HG03064 (cell line): ENCODE results near the gene YPEL1.

Experiments
- ATAC-seq: cut with Tn5 transposase; IDR thresholded peaks from one replicate; pipeline ENCODE4 v1.9.1; 2021; ENCODE audit warnings: low read depth; ENCODE audit not compliant: unreplicated experiment

The YPEL1 gene, protein sequence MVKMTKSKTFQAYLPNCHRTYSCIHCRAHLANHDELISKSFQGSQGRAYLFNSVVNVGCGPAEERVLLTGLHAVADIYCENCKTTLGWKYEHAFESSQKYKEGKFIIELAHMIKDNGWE

DNA sequence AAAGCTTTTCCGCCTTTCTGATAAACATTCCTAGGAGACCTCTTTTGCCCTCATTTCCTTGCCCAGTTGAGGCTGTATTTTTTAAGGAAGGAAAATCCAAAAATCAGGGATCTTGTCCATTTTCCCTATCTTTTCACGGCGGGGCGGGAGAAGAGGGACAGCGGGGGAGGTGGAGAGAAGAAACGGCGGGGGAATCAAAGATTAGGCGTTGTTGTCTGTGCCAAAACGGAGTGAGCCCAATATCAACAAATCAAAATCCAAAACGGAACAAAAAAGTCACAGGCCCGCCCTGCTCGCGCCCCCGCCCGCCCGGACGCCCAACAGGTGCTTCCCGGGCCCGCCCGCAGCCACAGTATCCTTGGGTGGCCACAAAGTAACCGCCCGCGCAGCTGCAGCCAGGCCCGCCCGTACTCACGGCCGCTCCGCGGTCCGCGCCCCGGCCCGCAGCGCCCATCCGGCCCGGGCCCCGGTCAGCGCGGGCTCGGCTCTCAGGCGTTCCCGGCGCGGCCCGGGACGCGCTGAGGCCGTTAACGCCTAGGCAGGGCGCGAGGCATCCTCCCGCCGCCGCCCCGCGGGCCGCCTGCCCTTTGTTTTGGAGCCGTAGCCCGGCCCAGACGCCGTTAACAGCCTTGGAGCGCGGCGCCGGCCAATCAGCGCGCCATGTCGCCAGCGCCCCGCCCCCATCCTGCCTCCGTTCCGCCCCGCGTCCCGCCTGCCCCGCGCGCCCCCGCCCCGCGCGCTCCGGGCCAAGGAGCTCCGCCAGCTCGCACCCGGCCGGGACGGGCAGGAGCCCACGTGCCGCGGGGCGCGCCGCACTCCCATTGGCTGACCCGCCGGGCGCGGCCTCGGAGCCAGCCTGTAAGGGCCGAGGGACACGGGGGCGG is at the start of gene YPEL1:
YPEL1 (minus strand) TSS at position 595 of the 884 bp plus-strand sequence. CDS start 25,050 bp downstream, outside the sequence.
- peak; percentile 83 for ATAC-seq

DNA sequence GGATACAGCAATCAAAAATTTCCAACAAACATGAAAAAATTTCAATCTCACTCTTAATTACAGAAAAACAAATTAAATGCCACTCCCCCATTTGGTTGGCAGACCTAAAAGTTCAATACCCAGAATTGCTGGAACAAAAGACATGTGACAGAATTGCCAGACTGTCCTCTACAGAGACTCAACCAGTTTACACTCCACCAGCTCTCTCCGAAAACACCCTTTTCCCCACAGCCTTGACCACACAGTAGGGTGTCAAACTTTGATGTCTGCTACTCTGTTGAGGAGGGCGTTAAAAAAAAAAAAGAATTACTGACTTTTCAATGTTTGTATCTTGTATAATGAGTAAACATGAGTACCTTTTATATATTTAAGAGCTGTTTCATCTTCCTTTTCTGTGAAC is 44.7 kb upstream of the YPEL1 start:
- ATAC-seq: no peak

DNA sequence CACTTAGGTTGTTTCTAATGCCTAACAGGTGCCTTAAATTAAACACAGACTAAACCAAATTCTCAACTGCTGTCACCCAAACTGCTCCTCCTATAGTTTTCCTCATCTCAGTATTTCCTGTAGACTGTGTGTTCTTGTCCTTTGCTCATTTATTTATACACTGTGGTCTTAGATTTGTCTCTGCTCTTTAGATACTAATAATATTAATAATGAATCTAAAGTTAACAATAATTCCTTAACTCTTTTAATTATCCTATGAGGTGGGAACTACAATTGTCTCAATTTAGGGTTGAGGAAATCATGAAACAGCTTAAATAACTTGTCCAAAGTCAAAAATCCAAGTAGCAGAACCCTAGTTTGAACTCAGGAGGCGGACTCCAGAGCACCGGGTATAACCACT is 43.9 kb upstream of the YPEL1 start:
- no peak for ATAC-seq

DNA sequence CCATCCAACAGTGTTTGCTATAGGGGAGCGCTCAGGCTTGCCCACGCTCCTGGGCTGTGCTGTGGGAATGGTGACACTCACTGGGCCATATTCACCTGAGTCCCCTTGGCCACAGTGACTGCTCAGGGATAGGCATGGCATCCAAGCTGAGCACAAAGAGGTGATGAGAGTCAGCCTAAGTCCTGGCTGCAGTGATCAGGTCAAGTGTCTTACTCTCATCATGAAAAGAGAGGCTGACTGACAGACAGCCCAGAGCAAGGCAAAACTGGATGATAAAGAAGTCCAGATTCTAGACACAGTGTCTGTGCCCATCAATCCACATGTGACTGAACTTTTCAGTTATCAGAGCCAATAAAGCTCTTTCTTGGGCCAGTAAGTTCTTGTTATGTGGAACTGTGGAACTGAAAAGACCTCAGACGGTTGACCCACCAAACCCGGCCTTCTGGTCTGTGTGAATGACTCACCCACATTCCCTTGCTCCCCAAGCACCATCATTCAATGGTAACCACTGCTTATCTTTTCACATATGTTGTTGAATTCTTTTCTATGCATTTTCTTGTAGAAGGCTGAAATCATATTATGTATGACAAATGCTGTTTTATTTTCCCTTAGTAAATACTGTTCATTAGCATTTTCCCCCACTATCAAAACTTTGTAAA is 43.2 kb upstream of the YPEL1 start:
- ATAC-seq: no peak

DNA sequence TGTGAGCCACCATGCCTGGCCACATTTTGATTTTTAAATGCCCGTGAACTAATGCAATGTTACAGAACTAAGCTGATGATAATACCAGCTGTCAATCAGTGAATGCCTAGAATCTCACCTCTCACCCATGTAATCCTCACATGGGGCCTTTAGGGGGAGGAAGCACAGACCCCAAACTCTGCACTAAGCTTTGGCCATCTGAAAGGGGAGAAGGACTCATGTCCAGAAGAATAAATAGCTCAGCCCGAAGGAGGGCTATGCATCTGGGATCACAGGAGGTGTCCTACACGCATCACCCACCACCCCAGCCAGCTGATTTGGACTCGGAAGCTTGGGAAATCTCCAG is 36.0 kb upstream of the YPEL1 start:
- no peak for ATAC-seq

DNA sequence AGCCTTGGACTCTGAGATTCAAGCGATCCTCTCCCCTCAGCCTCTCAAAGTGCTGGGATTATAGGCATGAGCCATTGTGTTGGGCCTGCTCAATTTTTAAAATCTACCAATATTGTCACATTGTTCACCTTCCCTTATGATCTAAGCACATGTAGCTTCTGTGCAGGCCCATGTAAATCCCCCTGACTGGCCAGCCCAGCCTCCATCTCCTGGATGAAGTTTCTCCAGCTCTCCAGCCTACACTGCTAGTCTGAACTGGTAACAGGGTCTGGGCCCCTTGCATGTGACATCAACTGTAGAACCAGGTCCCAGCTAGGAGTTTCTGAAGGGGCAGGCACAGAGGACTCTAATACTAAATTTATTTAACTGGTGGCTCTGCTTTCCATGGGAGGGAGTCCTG is 32.8 kb upstream of the YPEL1 start:
- no peak for ATAC-seq

DNA sequence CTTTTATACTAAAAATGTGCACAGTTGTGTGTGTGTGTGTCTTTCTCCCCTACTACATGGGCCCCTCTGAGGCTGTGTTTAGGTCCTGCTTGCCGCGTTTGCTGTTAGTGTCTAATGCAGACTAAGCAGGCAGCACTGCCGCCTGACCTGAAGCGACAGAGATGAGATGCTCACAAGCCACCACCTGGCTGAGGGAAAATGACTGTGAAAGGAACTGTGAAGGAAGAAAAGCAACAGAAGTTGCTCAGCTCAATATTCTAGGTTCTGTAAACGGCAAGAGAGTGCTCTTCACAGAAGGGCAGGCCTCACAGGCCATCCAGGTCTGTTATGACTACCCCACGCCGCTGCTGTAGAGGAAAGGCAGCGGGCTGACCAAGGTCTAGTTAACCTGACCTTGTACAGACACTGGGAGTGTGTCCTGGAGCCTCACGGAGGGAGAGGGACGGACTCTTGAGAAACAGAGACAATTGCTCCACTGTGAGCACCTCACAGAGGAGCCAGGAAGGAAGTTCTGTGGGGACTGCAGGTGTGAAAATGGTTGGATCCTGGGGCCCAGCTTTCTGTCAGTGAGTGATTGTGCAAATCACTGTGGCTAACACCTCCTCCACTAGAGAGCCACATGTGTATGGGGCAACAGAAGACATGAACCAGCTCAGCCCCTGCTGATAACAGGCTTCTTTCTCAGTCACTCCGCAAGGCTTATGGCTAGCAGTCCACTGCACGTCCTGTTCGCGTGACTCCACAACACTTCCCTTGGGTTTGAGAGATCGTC is 31.3 kb upstream of the YPEL1 start:
- ATAC-seq: peak; percentile 51

DNA sequence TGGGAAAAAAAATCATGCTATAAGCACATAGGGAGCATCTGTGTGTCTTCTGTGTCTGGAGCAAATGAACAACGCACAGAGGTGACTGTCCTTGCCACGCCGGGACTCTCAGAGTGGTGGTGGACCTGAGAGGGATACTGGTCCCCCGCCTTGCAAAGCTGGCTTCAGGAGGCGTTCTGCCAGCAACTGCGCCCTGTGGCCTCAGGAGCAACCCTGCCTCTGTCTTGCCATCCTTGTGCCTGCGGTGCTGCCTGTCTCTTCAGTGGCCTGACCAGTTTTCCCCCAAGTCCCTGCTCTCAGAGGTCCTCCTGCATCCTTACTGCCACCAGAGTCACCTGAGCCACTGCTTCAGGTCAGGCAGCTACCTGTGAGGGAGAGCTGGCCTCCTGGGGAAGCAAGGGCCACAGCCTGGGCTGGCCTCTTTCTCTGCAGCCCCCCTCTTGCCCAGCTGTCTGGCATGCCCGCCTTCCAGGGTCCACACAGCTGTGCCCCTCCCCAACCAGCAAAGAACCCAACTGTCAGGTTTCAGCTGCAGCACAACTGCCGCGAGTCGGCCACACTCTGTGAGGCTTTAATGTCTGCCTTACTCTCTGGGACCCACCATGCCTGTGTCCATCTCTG is 30.4 kb upstream of the YPEL1 start:
- ATAC-seq: no peak

DNA sequence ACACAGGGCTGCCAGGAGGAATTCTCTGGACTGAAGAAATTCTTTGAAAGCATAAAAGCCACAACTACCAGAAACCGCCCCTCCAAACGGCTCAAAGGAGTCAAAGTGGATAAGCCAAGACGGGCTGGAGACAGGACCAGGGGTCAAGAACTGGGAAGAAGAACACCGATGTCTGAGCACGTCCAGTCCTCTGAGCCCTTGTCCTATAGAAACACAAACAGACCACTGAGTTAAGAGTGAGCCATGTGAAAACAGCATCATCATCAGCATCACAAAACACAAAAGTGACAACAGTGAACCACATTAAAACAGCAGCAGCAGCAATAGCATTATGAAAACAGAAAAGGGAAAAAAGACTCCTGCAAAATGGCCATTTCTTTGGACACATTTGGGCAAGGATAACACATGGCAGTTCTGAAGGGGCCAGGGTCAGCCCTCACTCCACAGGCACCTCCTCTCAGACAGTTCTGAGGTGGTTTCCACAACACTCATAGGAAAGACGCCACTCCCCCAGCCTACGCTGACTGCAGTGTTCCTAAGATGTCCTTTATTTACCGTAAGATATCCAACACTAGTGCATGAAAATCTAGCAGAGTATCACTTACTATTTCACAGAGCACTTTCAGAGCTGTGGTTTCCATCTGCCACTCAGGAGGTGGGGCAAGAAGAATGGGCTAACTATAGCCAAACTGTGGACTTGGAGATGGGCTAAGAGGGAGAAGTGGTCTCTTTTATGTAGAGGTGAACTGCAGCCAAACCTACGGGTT is 28.6 kb upstream of the YPEL1 start:
- no peak for ATAC-seq

DNA sequence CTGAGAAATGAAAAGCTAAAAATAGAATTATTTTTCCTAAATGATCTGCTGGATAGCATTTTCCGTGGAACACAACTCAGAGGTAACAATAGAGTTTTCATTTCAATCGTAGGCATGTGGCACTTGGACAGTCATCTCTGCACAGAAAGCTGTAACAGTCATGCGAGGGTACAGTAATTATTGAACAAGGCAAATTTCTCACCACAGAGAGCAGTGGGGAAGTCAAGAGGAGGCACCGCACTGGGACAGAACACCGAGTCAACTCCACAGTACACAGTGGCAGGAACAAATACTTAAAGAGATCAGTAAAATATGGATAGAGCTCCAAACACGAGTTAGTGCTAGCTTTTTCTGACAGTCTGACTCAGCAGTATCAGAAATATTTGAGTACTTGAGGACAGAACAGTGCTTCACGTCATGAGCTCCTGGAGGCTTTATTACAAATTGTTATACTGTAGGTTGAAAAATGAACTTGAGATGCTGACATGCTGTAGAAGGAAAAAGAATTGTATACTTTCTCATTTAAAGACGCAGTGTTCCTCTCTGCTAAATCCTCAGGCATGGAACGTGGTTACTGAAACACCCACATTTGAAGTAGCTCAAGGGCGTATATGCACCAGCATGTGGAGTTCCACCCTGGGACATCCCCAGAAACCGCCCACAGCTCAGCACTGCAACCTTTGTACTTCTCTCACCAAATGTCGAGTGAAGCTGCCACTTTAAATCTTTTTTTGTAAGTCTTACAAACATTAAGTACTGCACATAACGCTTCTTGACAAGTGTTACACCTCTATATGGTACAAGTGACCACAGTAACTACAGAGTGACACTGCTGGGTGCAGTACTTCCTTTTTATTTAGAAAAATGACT is 27.4 kb upstream of the YPEL1 start:
- no peak for ATAC-seq

DNA sequence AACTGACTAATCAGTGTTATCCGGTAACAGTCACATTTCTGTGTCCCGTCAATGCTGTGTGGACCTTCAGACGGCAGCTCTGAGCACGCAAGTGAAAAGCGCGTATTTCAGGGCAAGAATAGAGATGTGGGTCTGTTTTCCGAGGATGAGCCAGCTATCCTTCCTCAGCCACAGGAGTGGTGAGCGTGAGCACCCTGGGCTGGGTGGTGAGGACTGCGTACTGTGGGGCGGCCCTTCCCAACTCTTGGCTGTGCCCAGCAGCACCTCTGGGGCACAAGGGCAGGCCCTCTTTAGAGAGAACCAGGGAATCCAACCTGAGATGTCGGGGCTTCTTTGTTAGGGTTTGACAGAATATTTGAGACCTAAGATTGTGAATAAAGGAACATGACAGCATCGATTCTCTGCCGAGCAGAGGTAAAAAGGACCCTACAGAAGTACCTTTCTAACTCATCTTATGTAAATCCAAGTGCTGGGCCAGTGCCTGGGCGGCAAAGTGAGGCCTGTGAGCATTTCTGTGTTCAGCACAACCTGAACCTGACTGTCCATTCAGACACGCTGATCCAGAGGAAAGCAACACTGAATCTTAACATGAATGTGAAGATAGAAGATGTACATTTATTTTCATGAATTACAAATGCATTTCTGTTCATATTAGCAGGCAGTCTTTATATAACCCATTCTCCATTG is 26.5 kb upstream of the YPEL1 start:
- no peak for ATAC-seq

DNA sequence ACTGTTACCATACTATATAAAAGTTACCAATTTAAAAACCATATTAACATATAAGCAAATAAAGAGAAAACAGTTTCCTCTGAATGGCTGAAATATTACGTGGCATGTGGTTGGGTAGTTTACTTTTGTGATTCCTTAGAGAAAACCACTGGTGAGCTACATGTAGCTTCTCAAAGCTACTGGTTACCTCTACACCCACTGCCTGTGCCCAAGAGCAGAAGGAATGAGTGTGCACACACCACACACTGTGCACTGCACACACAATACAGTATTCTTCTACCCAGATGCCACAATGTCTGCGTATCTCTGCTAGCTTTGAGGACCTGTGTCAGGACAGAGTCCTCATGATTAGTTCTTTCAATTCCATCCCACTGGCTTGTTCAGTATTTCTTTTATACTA is 25.5 kb upstream of the YPEL1 start:
- no peak for ATAC-seq

DNA sequence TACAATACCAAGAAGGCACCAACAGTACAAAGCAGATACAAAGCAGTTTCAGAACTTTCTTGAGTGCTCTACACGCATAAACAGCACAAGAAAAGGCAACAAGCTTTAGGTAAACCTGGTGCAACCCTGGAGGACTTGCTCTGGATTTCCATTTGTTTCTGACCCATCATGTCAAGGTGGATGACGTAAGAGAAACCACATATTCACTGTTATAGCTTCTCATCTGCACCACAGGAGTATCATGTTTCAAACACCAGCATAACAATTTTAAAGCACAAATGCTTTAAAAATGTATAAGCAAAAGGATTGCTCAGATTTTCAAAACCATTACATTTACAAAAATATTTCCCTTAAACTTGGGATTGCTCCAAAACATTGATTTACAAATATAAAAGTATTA is 25.0 kb upstream of the YPEL1 start:
- ATAC-seq: no peak

DNA sequence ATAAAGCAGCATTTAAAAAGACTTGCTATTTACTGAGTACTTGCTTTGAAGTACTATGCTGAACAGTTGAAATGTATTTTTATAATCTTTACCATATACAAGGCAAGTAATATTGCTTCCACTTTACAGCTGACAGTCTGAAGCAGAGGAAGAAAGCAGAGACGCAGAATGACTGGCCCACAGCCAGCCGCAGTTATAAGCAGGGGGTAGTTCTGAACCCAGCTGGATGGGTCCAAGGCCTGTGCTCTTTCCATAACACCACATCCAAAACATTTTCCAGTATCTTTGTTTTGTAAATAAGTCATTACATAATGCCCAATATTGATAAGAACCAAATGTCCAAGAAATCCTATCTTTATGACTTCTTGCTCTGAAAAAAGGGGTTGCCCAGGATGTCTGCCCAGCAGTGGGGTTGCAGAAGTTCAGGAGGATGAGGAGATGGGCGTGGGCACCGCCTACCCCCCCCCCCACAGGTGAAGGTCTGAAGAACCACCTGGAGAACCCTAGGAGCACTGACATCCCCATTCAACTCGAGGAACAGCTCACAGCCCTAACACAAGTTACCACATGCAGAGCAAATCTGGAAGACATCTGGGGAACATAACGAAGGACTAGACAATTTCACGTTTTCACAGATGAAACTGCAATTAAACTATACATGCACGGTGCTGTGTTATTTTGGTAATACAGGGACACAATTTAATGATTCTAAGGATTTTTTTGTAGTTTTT is 24.2 kb upstream of the YPEL1 start:
- no peak for ATAC-seq

DNA sequence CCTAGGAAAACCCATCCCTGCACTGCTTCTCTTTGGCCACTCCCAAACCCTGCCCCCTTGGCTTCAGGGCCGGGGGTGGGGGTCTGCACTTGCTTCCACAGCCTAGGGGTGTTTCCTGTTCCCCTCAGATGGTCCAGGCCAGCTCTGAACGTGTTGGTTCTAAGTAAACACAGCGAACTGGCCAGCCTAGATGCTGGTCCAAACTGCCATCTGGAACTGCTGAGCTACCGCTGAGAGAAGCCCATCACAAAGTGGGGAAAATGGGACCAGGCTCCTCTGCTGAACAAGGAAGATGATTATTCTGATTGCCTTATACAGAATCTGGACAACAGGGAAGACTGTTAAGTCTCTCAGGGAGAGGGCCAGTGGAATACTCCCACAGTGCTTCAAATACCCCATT is 23.5 kb upstream of the YPEL1 start:
- no peak for ATAC-seq

DNA sequence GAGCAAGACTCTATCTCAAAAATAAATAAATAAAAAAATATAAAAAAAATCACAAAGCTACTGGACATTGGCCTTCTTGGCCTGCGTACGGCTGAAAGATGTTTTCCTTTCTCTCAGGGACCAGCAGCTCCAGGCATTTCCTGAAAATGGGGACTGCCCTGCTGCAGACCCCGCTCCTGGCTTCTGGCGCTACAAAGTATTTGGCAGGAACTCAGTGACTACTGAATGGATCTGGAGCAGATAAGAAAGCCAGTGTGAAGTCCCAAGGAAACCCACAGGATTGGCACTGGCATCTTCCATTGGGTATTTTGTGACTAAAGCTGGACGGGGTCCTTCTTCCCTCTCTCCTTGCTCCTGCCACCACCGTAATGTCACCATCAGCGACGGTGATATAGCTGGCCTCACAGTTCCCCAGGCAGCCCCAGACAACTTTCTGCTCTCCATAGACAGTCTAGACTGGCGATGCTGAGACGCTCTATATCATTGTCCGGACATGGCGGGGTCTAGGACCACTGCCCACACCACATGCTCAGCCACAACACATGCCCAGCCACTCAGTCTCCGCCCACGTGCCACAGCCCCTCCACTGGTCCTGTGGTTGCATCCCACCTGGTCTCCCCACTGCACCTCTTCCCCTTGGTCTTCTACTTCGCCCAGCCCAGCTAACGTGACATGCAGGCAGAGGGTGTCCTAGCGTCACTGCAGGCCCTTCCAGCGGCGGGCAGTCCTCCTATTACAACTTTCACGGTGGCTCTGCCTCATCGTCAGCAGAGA is 22.7 kb upstream of the YPEL1 start:
- no peak for ATAC-seq

DNA sequence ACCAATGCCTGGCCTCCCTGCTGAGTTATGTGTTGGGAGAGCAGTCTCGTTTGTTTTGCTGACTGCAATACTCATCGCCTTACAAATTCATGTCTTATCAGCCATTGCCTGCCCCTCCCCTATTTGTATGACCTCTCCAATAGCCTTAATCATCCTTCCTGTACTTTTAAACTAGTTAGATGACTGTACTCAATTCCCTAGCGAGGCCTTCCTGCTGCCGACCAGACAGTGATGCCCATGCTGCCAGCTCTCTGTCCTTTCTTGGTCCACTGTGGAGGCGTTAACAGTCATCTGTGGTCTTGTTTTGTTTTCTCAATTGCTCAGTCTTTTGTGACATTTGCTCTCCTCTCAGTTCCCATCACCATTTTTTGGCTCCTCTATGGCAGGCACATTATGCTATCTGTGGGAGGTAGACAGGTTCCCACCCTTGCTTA is 20.3 kb upstream of the YPEL1 start:
- ATAC-seq: no peak
